Activated naive CD8-positive, alpha-beta T cell treated with anti-CD3 and anti-CD28 coated beads, Interleukin-2, amount 50 U/mL, for 24 hours (primary cell): ENCODE measurements around the gene KRTAP5-5.
"Not testable (repeated sequence)": the region's sequence is repeated elsewhere in the genome, so short reads cannot be mapped to it uniquely, and the experiment has no call there.

Experiments
- ATAC-seq: fragments of 150-1000 bp; cut with Tn5 transposase; one replicate; pipeline ENCODE4 v1.10.0; 2021
- DNase-seq: peaks from one replicate; pipeline ENCODE4 v3.0.0; 2021
- H3K27ac Mint-ChIP-seq: one replicate; pipeline ENCODE4 v1.8.0; 2021; ENCODE audit warnings: mild to moderate bottlenecking, mixed read lengths
- H3K27me3 Mint-ChIP-seq: one replicate; pipeline ENCODE4 v1.8.0; 2021; ENCODE audit warnings: mixed read lengths
- H3K36me3 Mint-ChIP-seq: one replicate; pipeline ENCODE4 v1.8.0; 2021; ENCODE audit warnings: low read depth, mixed read lengths
- H3K4me1 Mint-ChIP-seq: one replicate; pipeline ENCODE4 v1.8.0; 2021; ENCODE audit warnings: mixed read lengths
- H3K4me3 Mint-ChIP-seq: one replicate; pipeline ENCODE4 v1.8.0; 2021; ENCODE audit warnings: mild to moderate bottlenecking, moderate library complexity, mixed read lengths
- H3K9me3 Mint-ChIP-seq: one replicate; pipeline ENCODE4 v1.8.0; 2021; ENCODE audit warnings: mixed read lengths

Gene KRTAP5-5

DNA sequence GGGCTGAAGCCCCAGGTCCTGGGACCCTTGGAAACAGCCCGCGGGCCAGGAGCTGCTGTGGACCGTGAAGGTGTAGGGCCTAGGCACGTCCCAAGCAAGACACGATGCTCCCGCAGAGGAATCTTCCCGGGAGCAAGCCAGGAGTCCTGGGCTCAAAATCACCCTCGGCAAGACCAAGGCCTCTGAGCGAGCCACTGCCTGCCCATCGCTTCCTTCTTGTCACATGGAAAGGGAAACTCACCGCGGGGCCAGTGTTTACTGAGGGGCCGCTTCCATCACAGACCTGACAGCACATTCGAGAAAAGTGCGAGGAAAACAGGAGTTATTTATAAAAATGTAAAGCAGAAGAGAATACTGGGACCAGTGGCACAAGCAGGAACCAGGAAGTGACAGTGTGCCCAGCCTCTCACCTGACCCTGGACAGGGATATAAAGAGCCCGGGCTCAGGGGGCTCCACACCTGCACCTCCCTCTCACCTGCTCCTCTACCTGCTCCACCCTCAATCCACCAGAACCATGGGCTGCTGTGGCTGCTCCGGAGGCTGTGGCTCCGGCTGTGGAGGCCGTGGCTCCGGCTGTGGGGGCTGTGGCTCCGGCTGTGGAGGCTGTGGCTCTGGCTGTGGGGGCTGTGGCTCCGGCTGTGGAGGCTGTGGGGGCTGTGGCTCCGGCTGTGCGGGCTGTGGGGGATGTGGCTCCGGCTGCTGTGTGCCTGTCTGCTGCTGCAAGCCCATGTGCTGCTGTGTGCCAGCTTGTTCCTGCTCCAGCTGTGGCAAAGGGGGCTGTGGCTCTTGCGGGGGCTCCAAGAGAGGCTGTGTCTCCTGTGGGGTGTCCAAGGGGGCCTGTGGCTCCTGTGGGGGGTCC is at the start of gene KRTAP5-5:
KRTAP5-5 (plus strand) TSS at position 450 of the 860 bp plus-strand sequence; CDS start at position 516, 66 bp downstream.
- no peaks in the 10 kb centered on the region for H3K9me3 Mint-ChIP-seq
- no peak within 1 kb of the TSS for H3K4me3 Mint-ChIP-seq
- ATAC-seq (no peak), DNase-seq (no peak)
- H3K4me1 Mint-ChIP-seq = peaks cover 2% of the 10 kb centered on the region
- H3K27me3 Mint-ChIP-seq = peaks cover 36% of the 10 kb centered on the region
- H3K36me3 Mint-ChIP-seq = no peaks in the 10 kb centered on the region
- no peak within 1 kb of the TSS for H3K27ac Mint-ChIP-seq

- Mint-ChIP-seq H3K4me1 (peaks cover 8% of the 10 kb centered on the region), H3K36me3 (no peaks in the 10 kb centered on the region), H3K27ac (no peak overlapping the region), H3K27me3 (peaks cover 15% of the 10 kb centered on the region), H3K4me3 (no peak overlapping the region), H3K9me3 (peaks cover 14% of the 10 kb centered on the region)
- ATAC-seq (no peak), DNase-seq (no peak)
Measured at GRCh38 chr11:1581976-1582375, 47.6 kb upstream of the KRTAP5-5 start.

DNA sequence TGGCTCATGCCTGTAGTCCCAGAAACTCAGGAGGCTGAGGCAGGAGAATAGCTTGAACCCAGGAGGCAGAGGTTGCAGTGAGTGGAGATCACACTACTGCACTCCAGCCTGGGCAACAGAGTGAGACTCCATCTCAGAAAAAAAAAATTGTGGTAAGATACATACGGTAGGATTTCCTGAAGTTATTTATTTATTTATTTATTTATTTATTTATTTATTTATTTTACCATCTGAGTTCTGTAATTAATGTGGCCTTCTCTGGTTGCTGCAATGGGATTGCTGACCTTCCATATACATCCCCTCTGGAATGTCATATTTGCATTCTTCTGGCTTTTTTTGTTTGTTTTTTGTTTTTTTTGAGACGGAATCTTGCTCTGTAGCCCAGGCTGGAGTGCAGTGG is 46.7 kb upstream of the KRTAP5-5 start:
- H3K9me3 Mint-ChIP-seq = peaks cover 14% of the 10 kb centered on the region
- not testable (repeated sequence) for H3K36me3 Mint-ChIP-seq, DNase-seq, ATAC-seq, H3K4me3 Mint-ChIP-seq, H3K27ac Mint-ChIP-seq, H3K4me1 Mint-ChIP-seq
- peaks cover 15% of the 10 kb centered on the region for H3K27me3 Mint-ChIP-seq

- not testable (repeated sequence) for H3K4me3 Mint-ChIP-seq, H3K36me3 Mint-ChIP-seq, DNase-seq, H3K9me3 Mint-ChIP-seq, ATAC-seq, H3K27ac Mint-ChIP-seq
- Mint-ChIP-seq H3K27me3 (peaks cover 21% of the 10 kb centered on the region), H3K4me1 (peaks cover 17% of the 10 kb centered on the region)
Measured at GRCh38 chr11:1584661-1585370, 44.8 kb upstream of the KRTAP5-5 start, which contains the start of gene KRTAP5-1. Gene KRTAP5-1 (minus strand): TSS chr11:1585283. CDS start chr11:1585249, 34 bp downstream.

GRCh38 chr11:1586699-1587098 is 42.9 kb upstream of the KRTAP5-5 start:
- DNase-seq (no peak), ATAC-seq (no peak)
- Mint-ChIP-seq H3K4me3 (no peak overlapping the region), H3K36me3 (peaks cover 1% of the 10 kb centered on the region), H3K9me3 (no peaks in the 10 kb centered on the region), H3K27ac (no peak overlapping the region), H3K27me3 (peaks cover 23% of the 10 kb centered on the region), H3K4me1 (peaks cover 19% of the 10 kb centered on the region)

DNA sequence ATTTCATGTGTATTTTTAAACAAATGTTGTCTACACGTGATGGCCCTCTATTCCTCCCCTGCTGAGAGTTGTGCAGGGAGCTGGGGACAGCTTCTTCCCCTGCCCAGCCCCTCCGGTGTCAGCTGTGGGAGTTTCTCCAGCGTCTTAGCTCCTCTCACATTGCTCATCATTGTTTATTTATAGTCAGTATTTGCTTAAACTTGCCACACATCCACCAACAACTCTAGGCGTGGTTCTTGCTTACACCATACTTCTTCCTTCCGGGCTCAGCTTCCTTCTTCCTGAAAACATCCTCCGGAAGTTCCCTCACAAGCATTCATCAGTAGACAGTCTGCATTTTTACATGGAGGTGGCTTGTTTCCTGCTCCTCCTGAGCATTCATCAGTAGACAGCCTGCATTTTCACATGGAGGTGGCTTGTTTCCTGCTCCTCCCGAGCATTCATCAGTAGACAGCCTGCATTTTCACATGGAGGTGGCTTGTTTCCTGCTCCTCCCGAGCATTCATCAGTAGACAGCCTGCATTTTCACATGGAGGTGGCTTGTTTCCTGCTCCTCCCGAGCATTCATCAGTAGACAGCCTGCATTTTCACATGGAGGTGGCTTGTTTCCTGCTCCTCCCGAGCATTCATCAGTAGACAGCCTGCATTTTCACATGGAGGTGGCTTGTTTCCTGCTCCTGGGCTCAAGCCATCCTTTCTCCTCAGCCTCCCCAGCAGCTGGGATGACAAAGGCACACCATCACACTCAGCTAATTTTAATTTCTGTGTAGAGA is 40.2 kb upstream of the KRTAP5-5 start:
- H3K4me1 Mint-ChIP-seq = peaks cover 16% of the 10 kb centered on the region
- H3K27ac Mint-ChIP-seq = peak overlapping the region; percentile 70
- H3K27me3 Mint-ChIP-seq = peaks cover 16% of the 10 kb centered on the region
- not testable (repeated sequence) for DNase-seq, H3K36me3 Mint-ChIP-seq, H3K9me3 Mint-ChIP-seq, ATAC-seq
- peak overlapping the region; percentile 8 for H3K4me3 Mint-ChIP-seq

DNA sequence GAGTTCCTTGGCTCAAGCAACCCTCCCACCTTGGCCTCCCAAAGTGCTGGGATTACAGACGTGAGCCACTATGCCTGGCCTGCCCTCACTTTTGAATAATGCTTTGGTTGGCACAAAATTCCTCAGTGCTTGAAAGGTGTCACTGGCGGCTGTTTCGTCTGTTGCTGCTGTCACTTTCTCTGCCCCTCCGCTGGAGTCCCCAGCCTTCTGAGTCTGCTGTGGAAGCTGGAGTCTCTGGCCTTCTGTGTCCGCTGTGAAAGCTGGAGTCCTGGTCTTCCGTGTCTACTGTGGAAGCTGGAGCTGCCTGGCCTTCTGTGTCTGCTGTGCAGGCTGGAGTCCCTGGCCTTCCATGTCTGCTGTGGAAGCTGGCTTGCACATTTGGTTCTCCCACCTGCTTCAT is 39.6 kb upstream of the KRTAP5-5 start:
- ATAC-seq = no peak
- peaks cover 16% of the 10 kb centered on the region for H3K4me1 Mint-ChIP-seq
- peaks cover 17% of the 10 kb centered on the region for H3K27me3 Mint-ChIP-seq
- no peak for DNase-seq
- H3K27ac Mint-ChIP-seq = no peak overlapping the region
- H3K9me3 Mint-ChIP-seq = no peaks in the 10 kb centered on the region
- H3K4me3 Mint-ChIP-seq = no peak overlapping the region
- peaks cover 1% of the 10 kb centered on the region for H3K36me3 Mint-ChIP-seq

GRCh38 chr11:1592628-1593027 is 36.9 kb upstream of the KRTAP5-5 start:
- Mint-ChIP-seq H3K4me3 (no peak overlapping the region), H3K36me3 (peaks cover 1% of the 10 kb centered on the region), H3K27ac (no peak overlapping the region), H3K4me1 (peaks cover 13% of the 10 kb centered on the region), H3K9me3 (no peaks in the 10 kb centered on the region), H3K27me3 (peaks cover 30% of the 10 kb centered on the region)
- no peak for ATAC-seq
- DNase-seq = no peak

- H3K27ac Mint-ChIP-seq, H3K36me3 Mint-ChIP-seq, H3K4me3 Mint-ChIP-seq, DNase-seq, H3K4me1 Mint-ChIP-seq, H3K9me3 Mint-ChIP-seq, ATAC-seq: not testable (repeated sequence)
- H3K27me3 Mint-ChIP-seq = peaks cover 30% of the 10 kb centered on the region
Measured at GRCh38 chr11:1595994-1596575, 33.5 kb upstream of the KRTAP5-5 start.

DNA sequence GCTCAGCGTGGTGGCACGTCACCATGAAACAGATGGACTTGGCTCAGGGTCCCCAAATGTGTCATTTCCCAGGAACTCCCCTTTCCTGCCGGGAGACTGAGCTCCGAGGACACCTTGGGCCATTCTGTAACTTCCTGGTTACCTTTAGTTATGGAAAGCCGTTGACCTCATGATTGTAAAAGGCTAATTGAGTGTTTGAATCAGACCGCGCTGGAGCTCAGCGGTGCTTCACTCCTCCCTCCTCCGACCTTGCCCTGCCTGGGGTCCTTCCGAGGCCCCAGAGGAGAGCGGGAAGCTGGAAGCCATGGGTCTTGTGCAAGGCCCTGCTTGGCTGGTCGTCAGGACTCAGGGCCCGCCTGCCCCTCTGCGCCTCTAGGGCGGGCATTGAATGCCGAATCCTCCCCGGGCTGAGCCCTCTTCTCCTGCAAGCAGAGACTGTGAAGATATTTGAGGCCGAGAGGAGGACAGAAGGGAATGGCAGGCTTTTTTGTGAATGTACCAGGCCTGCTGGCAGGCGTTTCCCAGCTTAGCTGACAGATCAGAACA is 32.9 kb upstream of the KRTAP5-5 start:
- peaks cover 30% of the 10 kb centered on the region for H3K27me3 Mint-ChIP-seq
- H3K4me1 Mint-ChIP-seq, DNase-seq, H3K9me3 Mint-ChIP-seq, H3K36me3 Mint-ChIP-seq, H3K4me3 Mint-ChIP-seq, ATAC-seq, H3K27ac Mint-ChIP-seq: not testable (repeated sequence)

- DNase-seq (no peak), ATAC-seq (no peak)
- Mint-ChIP-seq H3K4me1 (peaks cover 2% of the 10 kb centered on the region), H3K4me3 (no peak overlapping the region), H3K36me3 (no peaks in the 10 kb centered on the region), H3K9me3 (no peaks in the 10 kb centered on the region), H3K27me3 (peaks cover 34% of the 10 kb centered on the region), H3K27ac (no peak overlapping the region)
Measured at GRCh38 chr11:1597331-1597993, 32.1 kb upstream of the KRTAP5-5 start.

- no peak for DNase-seq
- no peaks in the 10 kb centered on the region for H3K36me3 Mint-ChIP-seq
- H3K27ac Mint-ChIP-seq = no peak within 1 kb of the TSS
- peaks cover 2% of the 10 kb centered on the region for H3K4me1 Mint-ChIP-seq
- peaks cover 36% of the 10 kb centered on the region for H3K27me3 Mint-ChIP-seq
- no peak for ATAC-seq
- no peaks in the 10 kb centered on the region for H3K9me3 Mint-ChIP-seq
- no peak within 1 kb of the TSS for H3K4me3 Mint-ChIP-seq
Measured at GRCh38 chr11:1597994-1598380, 31.6 kb upstream of the KRTAP5-5 start, which contains the start of gene KRTAP5-2. Gene KRTAP5-2 (minus strand): TSS chr11:1598294. CDS start chr11:1598250, 44 bp downstream.

GRCh38 chr11:1598406-1598805 is 31.2 kb upstream of the KRTAP5-5 start:
- peaks cover 39% of the 10 kb centered on the region for H3K27me3 Mint-ChIP-seq
- not testable (repeated sequence) for H3K9me3 Mint-ChIP-seq, H3K27ac Mint-ChIP-seq, H3K4me1 Mint-ChIP-seq, H3K4me3 Mint-ChIP-seq, H3K36me3 Mint-ChIP-seq, DNase-seq, ATAC-seq
